Smooth muscle cell (in vitro differentiated cells): ENCODE results near the gene SEMA4D. TPM values are rescaled to one million over a fixed set of nuclear protein-coding genes. Genes with fewer than 3 reads are reported as not detected.

ENCODE experiments used
- DNase-seq: peaks from one replicate; lab custom pipeline; 2025; ENCODE audit not compliant: unreplicated experiment; lab: John Stamatoyannopoulos, UW
- H2AFZ ChIP-seq: fragments of 200-600 bp; sonication (generic); 2 replicates; pipeline ENCODE4 v1.6.0; 2016; ENCODE audit warnings: antibody characterized with exemption, low read depth, mild to moderate bottlenecking
- H3F3A ChIP-seq: fragments of 200-600 bp; sonication (generic); 2 replicates; pipeline ENCODE4 v1.6.0; 2017; ENCODE audit warnings: antibody characterized with exemption, low read depth
- H3K27ac ChIP-seq: fragments of 200-600 bp; sonication (generic); 2 replicates; pipeline ENCODE4 v1.5.1; 2016; ENCODE audit warnings: low read depth, mild to moderate bottlenecking
- H3K27me3 ChIP-seq: fragments of 200-600 bp; sonication (generic); 2 replicates; pipeline ENCODE4 v1.6.1; 2016; ENCODE audit warnings: low read depth, mild to moderate bottlenecking
- H3K36me3 ChIP-seq: fragments of 200-600 bp; sonication (generic); 2 replicates; pipeline ENCODE4 v1.5.1; 2016; ENCODE audit warnings: low read depth
- H3K4me1 ChIP-seq: fragments of 200-600 bp; sonication (generic); 2 replicates; pipeline ENCODE4 v1.5.1; 2016; ENCODE audit warnings: low read depth
- H3K4me2 ChIP-seq: fragments of 200-600 bp; sonication (generic); 2 replicates; pipeline ENCODE4 v1.6.0; 2016; ENCODE audit warnings: mild to moderate bottlenecking
- H3K4me3 ChIP-seq: fragments of 200-600 bp; sonication (generic); 2 replicates; pipeline ENCODE4 v1.5.1; 2016; ENCODE audit warnings: mild to moderate bottlenecking
- H3K79me2 ChIP-seq: fragments of 200-600 bp; sonication (generic); 2 replicates; pipeline ENCODE4 v1.6.0; 2016; ENCODE audit warnings: low read depth, mild to moderate bottlenecking
- H3K9ac ChIP-seq: fragments of 200-600 bp; sonication (generic); 2 replicates; pipeline ENCODE4 v1.6.0; 2016; ENCODE audit warnings: low read depth
- H3K9me3 ChIP-seq: fragments of 200-600 bp; sonication (generic); replicated peaks from 2 replicates; pipeline ENCODE4 v1.5.1; 2016; ENCODE audit warnings: low read depth
- H4K20me1 ChIP-seq: fragments of 200-600 bp; sonication (generic); 2 replicates; pipeline ENCODE4 v1.6.0; 2016; ENCODE audit warnings: low read depth
- CTCF ChIP-seq: fragments of 200-600 bp; sonication (generic); IDR thresholded peaks from 2 replicates; pipeline ENCODE4 v1.5.1; 2017; ENCODE audit warnings: borderline replicate concordance, mild to moderate bottlenecking, antibody characterized with exemption; ENCODE audit not compliant: insufficient read depth, poor library complexity, severe bottlenecking
- WGBS: methylation state at CpG from one replicate; pipeline ENCODE4 v1.1.7; 2016; ENCODE audit warnings: low lambda C conversion rate; 5-methylcytosine and 5-hydroxymethylcytosine counted together
- polyA plus RNA-seq: library from polyadenylated mRNA; unstranded; fragments of >200 nt; fragmentation: Nextera tagmentation; extraction: Ambion mirVana; gene quantifications from 2 replicates; pipeline ENCODE4 v1.2.1, GENCODE V29; 2016
- total RNA-seq: library from RNA; depleted of rRNA; stranded (reverse); fragments of >200 nt; gene quantifications from 2 replicates; pipeline ENCODE4 v1.2.3, GENCODE V29; 2014

The SEMA4D gene
- total and polyA plus RNA-seq, 2 experiments from 2014 or later = 0.63 to 2.7 TPM

- H3K79me2 ChIP-seq = no peaks in the 10 kb centered on the region
- TF ChIP-seq CTCF = no peak
- WGBS = 85% methylated on average over 19 of the region's 19 CpGs
These were observed 109.6 kb downstream of the SEMA4D start for GRCh38 chr9:89388084-89388867.

GRCh38 chr9:89387197-89387849, 110.6 kb downstream of the SEMA4D start:
- 96% methylated on average over 20 of the region's 20 CpGs for WGBS
- Histone ChIP-seq H3K79me2 (no peaks in the 10 kb centered on the region), H3K9ac (no peak overlapping the region), H3K4me2 (no peak overlapping the region), H3K36me3 (no peaks in the 10 kb centered on the region), H2AFZ (no peak overlapping the region), H3K27me3 (no peaks in the 10 kb centered on the region), H3K9me3 (no peaks in the 10 kb centered on the region), H3F3A (no peaks in the 10 kb centered on the region), H3K4me1 (no peaks in the 10 kb centered on the region), H3K4me3 (no peak overlapping the region), H3K27ac (no peak overlapping the region), H4K20me1 (no peaks in the 10 kb centered on the region)
- TF ChIP-seq CTCF = no peak
- DNase-seq = no peak

More at GRCh38 chr9:89388084-89388867, 109.6 kb downstream of the SEMA4D start:
- H3K27me3 ChIP-seq = no peaks in the 10 kb centered on the region
- no peak overlapping the region for H3K27ac ChIP-seq
- H3K4me1 ChIP-seq = no peaks in the 10 kb centered on the region
- no peaks in the 10 kb centered on the region for H3F3A ChIP-seq
- H3K36me3 ChIP-seq = no peaks in the 10 kb centered on the region
- no peak overlapping the region for H3K4me3 ChIP-seq
- H2AFZ ChIP-seq = no peak overlapping the region
- no peak overlapping the region for H3K9ac ChIP-seq
- no peak overlapping the region for H3K4me2 ChIP-seq
- no peaks in the 10 kb centered on the region for H3K9me3 ChIP-seq
- DNase-seq = no peak
- no peaks in the 10 kb centered on the region for H4K20me1 ChIP-seq

- no peaks in the 10 kb centered on the region for H3K79me2 ChIP-seq
- H3K4me3 ChIP-seq = no peak overlapping the region
- no peak overlapping the region for H2AFZ ChIP-seq
- no peak overlapping the region for H3K9ac ChIP-seq
- H3K27ac ChIP-seq = no peak overlapping the region
- H3F3A ChIP-seq = no peaks in the 10 kb centered on the region
- H3K9me3 ChIP-seq = no peaks in the 10 kb centered on the region
- H3K27me3 ChIP-seq = no peaks in the 10 kb centered on the region
- H3K36me3 ChIP-seq = no peaks in the 10 kb centered on the region
- no peaks in the 10 kb centered on the region for H3K4me1 ChIP-seq
- H4K20me1 ChIP-seq = no peaks in the 10 kb centered on the region
- no peak for DNase-seq
- no peak for TF ChIP-seq CTCF
- H3K4me2 ChIP-seq = no peak overlapping the region
- 95% methylated on average over 11 of the region's 11 CpGs for WGBS
These were observed 111.1 kb downstream of the SEMA4D start for GRCh38 chr9:89386797-89387196.
